Neuronal stem cell (in vitro differentiated cells): ENCODE results near the gene COBLL1.

Experiments
- DNase-seq: peaks from one replicate; pipeline ENCODE4 v3.0.0-alpha.2; 2013; ENCODE audit warnings: low spot score
- H2AFZ ChIP-seq: one replicate; pipeline ENCODE4 v1.6.1; 2013; ENCODE audit warnings: mild to moderate bottlenecking, low read length, inconsistent platforms
- H2AK5ac ChIP-seq: 2 replicates; pipeline ENCODE4 v1.6.1; 2013; ENCODE audit warnings: low read depth, mild to moderate bottlenecking, inconsistent platforms, low read length, moderate library complexity, mixed read lengths
- H2BK120ac ChIP-seq: 2 replicates; pipeline ENCODE4 v1.6.1; 2013; ENCODE audit warnings: low read depth, mild to moderate bottlenecking, inconsistent platforms, low read length, moderate library complexity, mixed read lengths
- H2BK12ac ChIP-seq: one replicate; pipeline ENCODE4 v1.6.1; 2013; ENCODE audit warnings: low read length, inconsistent platforms
- H2BK15ac ChIP-seq: 2 replicates; pipeline ENCODE4 v1.6.1; 2013; ENCODE audit warnings: mild to moderate bottlenecking, low read length, inconsistent platforms, mixed read lengths
- H2BK5ac ChIP-seq: one replicate; pipeline ENCODE4 v1.6.1; 2013; ENCODE audit warnings: inconsistent platforms, mild to moderate bottlenecking, low read length, moderate library complexity
- H3K14ac ChIP-seq: one replicate; pipeline ENCODE4 v1.6.1; 2013; ENCODE audit warnings: low read length, inconsistent platforms
- H3K18ac ChIP-seq: 2 replicates; pipeline ENCODE4 v1.6.1; 2013; ENCODE audit warnings: low read length, inconsistent platforms
- H3K23ac ChIP-seq: 2 replicates; pipeline ENCODE4 v1.6.1; 2013; ENCODE audit warnings: low read depth, mild to moderate bottlenecking, mixed read lengths, low read length, inconsistent platforms; ENCODE audit not compliant: poor library complexity
- H3K27ac ChIP-seq: replicated peaks from 3 replicates; pipeline ENCODE4 v1.5.1; 2013; ENCODE audit warnings: low read length, inconsistent platforms
- H3K27me3 ChIP-seq, 3 experiments: 2 replicates each; pipeline ENCODE4 v1.6.1; 2013; ENCODE audit warnings: low read length in 3 of 3, mild to moderate bottlenecking in 2 of 3, inconsistent platforms in 1 of 3, low read depth in 1 of 3, mixed read lengths in 1 of 3, moderate library complexity in 1 of 3; ENCODE audit not compliant: control insufficient read depth in 3 of 3, insufficient read depth in 3 of 3
- H3K36me3 ChIP-seq, 2 donors: replicated peaks in 1 of 2; 2 replicates each; pipeline ENCODE4 v1.6.1; 2013; ENCODE audit warnings: low read length in 2 of 2; ENCODE audit not compliant: control insufficient read depth in 2 of 2, insufficient read depth in 2 of 2
- H3K4ac ChIP-seq: 2 replicates; pipeline ENCODE4 v1.6.1; 2013; ENCODE audit warnings: inconsistent platforms, mild to moderate bottlenecking, low read length, moderate library complexity
- H3K4me1 ChIP-seq, 2 donors: 1 replicate in 1 of 2; 2 replicates in 1 of 2; pipeline ENCODE4 v1.6.1; 2013; ENCODE audit warnings: low read length in 2 of 2, low read depth in 1 of 2; ENCODE audit not compliant: control insufficient read depth in 2 of 2, insufficient read depth in 1 of 2
- H3K4me2 ChIP-seq: one replicate; pipeline ENCODE4 v1.6.1; 2013; ENCODE audit warnings: mild to moderate bottlenecking, low read length, inconsistent platforms; ENCODE audit not compliant: insufficient read depth, poor library complexity, severe bottlenecking
- H3K4me3 ChIP-seq, 2 donors: 2 replicates each; pipeline ENCODE4 v1.5.1; 2013; ENCODE audit warnings: low read length in 2 of 2, mild to moderate bottlenecking in 2 of 2, inconsistent platforms in 1 of 2, moderate library complexity in 1 of 2
- H3K79me1 ChIP-seq: one replicate; pipeline ENCODE4 v1.6.1; 2013; ENCODE audit warnings: low read depth, mild to moderate bottlenecking, inconsistent platforms, low read length, moderate library complexity
- H3K9ac ChIP-seq: one replicate; pipeline ENCODE4 v1.6.1; 2013; ENCODE audit warnings: mild to moderate bottlenecking, low read depth, low read length, inconsistent platforms; ENCODE audit not compliant: poor library complexity
- H3K9me3 ChIP-seq, 2 donors: replicated peaks in 1 of 2; 2 replicates each; pipeline versions ENCODE3 to v1.6.1; 2013; ENCODE audit warnings: low read length in 2 of 2, mild to moderate bottlenecking in 2 of 2, inconsistent platforms in 1 of 2, low read depth in 1 of 2, mixed read lengths in 1 of 2, moderate library complexity in 1 of 2; ENCODE audit not compliant: control insufficient read depth in 2 of 2, insufficient read depth in 1 of 2
- H4K8ac ChIP-seq: one replicate; pipeline ENCODE4 v1.6.1; 2013; ENCODE audit warnings: low read depth, mild to moderate bottlenecking, inconsistent platforms, low read length, moderate library complexity
- H4K91ac ChIP-seq: one replicate; pipeline ENCODE4 v1.6.1; 2013; ENCODE audit warnings: low read length, low read depth, mild to moderate bottlenecking, inconsistent platforms; ENCODE audit not compliant: poor library complexity
- WGBS, 2 donors: extraction: QIAGEN DNeasy Blood & Tissue Kit; methylation state at CpG; one replicate each; pipeline ENCODE4 v1.1.7; 2013; ENCODE audit warnings: missing lambda C conversion rate in 2 of 2, mixed read lengths in 1 of 2; ENCODE audit not compliant: insufficient read length in 2 of 2, insufficient replicate concordance in 1 of 2; ENCODE audit errors: extremely low coverage in 2 of 2; 5-methylcytosine and 5-hydroxymethylcytosine counted together

The COBLL1 gene

GRCh38 chr2:164779383-164780057 lies 62.1 kb downstream of the COBLL1 start:
- no peaks in the 10 kb centered on the region for H3K27me3 ChIP-seq
- no peak overlapping the region for H3K18ac ChIP-seq

GRCh38 chr2:164778723-164779122 lies 62.9 kb downstream of the COBLL1 start:
- Histone ChIP-seq H3K14ac (no peak overlapping the region), H2AFZ (no peak overlapping the region), H2BK5ac (no peak overlapping the region), H3K23ac (no peak overlapping the region), H3K79me1 (no peaks in the 10 kb centered on the region), H3K36me3 (no peaks in the 10 kb centered on the region), H3K4ac (no peak overlapping the region), H3K27me3 (no peaks in the 10 kb centered on the region), H3K18ac (no peak overlapping the region), H4K8ac (no peak overlapping the region), H3K4me2 (no peak overlapping the region), H3K9me3 (no peaks in the 10 kb centered on the region), H3K27ac (no peak overlapping the region), H3K9ac (no peak overlapping the region), H2BK15ac (no peak overlapping the region), H3K4me3 (no peak overlapping the region), H2BK120ac (no peak overlapping the region), H4K91ac (no peak overlapping the region), H2BK12ac (no peak overlapping the region), H3K4me1 (no peaks in the 10 kb centered on the region), H2AK5ac (no peak overlapping the region)
- DNase-seq, result no peak
- no CpG with 5 or more reads among the region's 3 CpGs for WGBS, 2 donors

More at GRCh38 chr2:164779383-164780057, 62.1 kb downstream of the COBLL1 start:
- no peak overlapping the region for H2BK15ac ChIP-seq
- DNase-seq, result no peak
- H3K27ac ChIP-seq, result no peak overlapping the region
- H3K4me3 ChIP-seq, result no peak overlapping the region
- no peak overlapping the region for H3K4me2 ChIP-seq
- no peak overlapping the region for H4K8ac ChIP-seq
- no peak overlapping the region for H4K91ac ChIP-seq
- H3K4ac ChIP-seq, result no peak overlapping the region
- no peak overlapping the region for H2BK120ac ChIP-seq
- no peak overlapping the region for H3K14ac ChIP-seq
- no peak overlapping the region for H3K23ac ChIP-seq
- H3K9me3 ChIP-seq, result no peaks in the 10 kb centered on the region
- H3K9ac ChIP-seq, result no peak overlapping the region
- no peak overlapping the region for H2AK5ac ChIP-seq
- peaks cover 0 to 2% of the 10 kb centered on the region in 2 donors for H3K4me1 ChIP-seq
- H3K36me3 ChIP-seq, result no peaks in the 10 kb centered on the region
- H2BK12ac ChIP-seq, result no peak overlapping the region
- no peak overlapping the region for H2AFZ ChIP-seq
- no CpG with 5 or more reads among the region's 7 CpGs for WGBS, 2 donors
- H3K79me1 ChIP-seq, result no peaks in the 10 kb centered on the region
- H2BK5ac ChIP-seq, result no peak overlapping the region

GRCh38 chr2:164777847-164778461 lies 63.7 kb downstream of the COBLL1 start:
- Histone ChIP-seq H2BK15ac (no peak overlapping the region), H3K4ac (no peak overlapping the region), H3K27ac (no peak overlapping the region), H4K8ac (no peak overlapping the region), H2BK120ac (no peak overlapping the region), H3K9me3 (no peaks in the 10 kb centered on the region), H2AK5ac (no peak overlapping the region), H3K14ac (no peak overlapping the region), H3K18ac (no peak overlapping the region), H2BK12ac (no peak overlapping the region), H3K4me3 (no peak overlapping the region), H3K23ac (no peak overlapping the region), H3K9ac (no peak overlapping the region), H3K36me3 (no peaks in the 10 kb centered on the region), H3K4me2 (no peak overlapping the region), H2AFZ (no peak overlapping the region), H3K27me3 (no peaks in the 10 kb centered on the region), H2BK5ac (no peak overlapping the region), H4K91ac (no peak overlapping the region), H3K79me1 (no peaks in the 10 kb centered on the region), H3K4me1 (no peaks in the 10 kb centered on the region)
- DNase-seq, result no peak
- WGBS, 2 donors, result no CpG with 5 or more reads among the region's 1 CpG

GRCh38 chr2:164773635-164774034 lies 68.0 kb downstream of the COBLL1 start:
- Histone ChIP-seq H3K23ac (no peak overlapping the region), H2BK15ac (no peak overlapping the region), H3K9me3 (no peaks in the 10 kb centered on the region), H3K14ac (no peak overlapping the region), H3K27me3 (no peaks in the 10 kb centered on the region), H3K79me1 (no peaks in the 10 kb centered on the region), H2BK5ac (no peak overlapping the region), H3K27ac (no peak overlapping the region), H2AK5ac (no peak overlapping the region), H3K36me3 (no peaks in the 10 kb centered on the region), H2BK12ac (no peak overlapping the region), H3K18ac (no peak overlapping the region), H3K4ac (no peak overlapping the region), H4K91ac (no peak overlapping the region), H2AFZ (no peak overlapping the region), H3K4me1 (no peaks in the 10 kb centered on the region), H3K9ac (no peak overlapping the region), H4K8ac (no peak overlapping the region), H2BK120ac (no peak overlapping the region), H3K4me3 (no peak overlapping the region), H3K4me2 (no peak overlapping the region)
- no peak for DNase-seq
- WGBS, 2 donors, result no CpG with 5 or more reads among the region's 3 CpGs
